Stomach (tissue), 9 donors: ENCODE results near the gene INPP4B. TPM values are rescaled to one million over a fixed set of nuclear protein-coding genes. Genes with fewer than 3 reads are reported as not detected.

Source experiments
- DNase-seq, 2 donors: peaks; one replicate each; pipeline versions ENCODE4 v3.0.0 to v3.0.0-alpha.2; 2013 to 2019
- H3K27ac ChIP-seq, 5 donors: fragments of 200-600 bp in 4 of 5; sonication (generic) in 4 of 5; one replicate each; pipeline ENCODE4 v1.5.1; 2013 to 2019; ENCODE audit warnings: mild to moderate bottlenecking in 1 of 5, moderate library complexity in 1 of 5
- H3K27me3 ChIP-seq, 3 donors: fragments of 200-600 bp; sonication (generic); one replicate each; pipeline ENCODE4 v1.5.1; 2017 to 2019; ENCODE audit warnings: mixed run types in 1 of 3
- H3K36me3 ChIP-seq, 4 donors: fragments of 200-600 bp; sonication (generic); 1 replicate in 3 of 4; 2 replicates in 1 of 4; pipeline ENCODE4 v1.5.1; 2016 to 2019
- H3K4me1 ChIP-seq, 4 donors: fragments of 200-600 bp; sonication (generic); one replicate each; pipeline ENCODE4 v1.5.1; 2016 to 2019
- H3K4me3 ChIP-seq, 4 donors: fragments of 200-600 bp; sonication (generic) in 3 of 4; one replicate each; pipeline ENCODE4 v1.5.1; 2016 to 2019; ENCODE audit warnings: mild to moderate bottlenecking in 1 of 4
- H3K9me3 ChIP-seq, 4 donors: fragments of 200-600 bp; sonication (generic); one replicate each; pipeline ENCODE4 v1.5.1; 2016 to 2019
- EP300 ChIP-seq: sonication (generic); formaldehyde crosslinking; IDR thresholded peaks from one replicate; pipeline ENCODE4 v1.6.1; 2017; ENCODE audit warnings: antibody characterized with exemption
- POLR2A ChIP-seq, 4 donors: fragments of 450-650 bp; IDR thresholded peaks; one replicate each; pipeline ENCODE4 v1.6.1; 2016; ENCODE audit warnings: antibody characterized with exemption in 4 of 4, control low read depth in 2 of 4, mild to moderate bottlenecking in 1 of 4, moderate library complexity in 1 of 4
- POLR2AphosphoS5 ChIP-seq, 3 donors: sonication (generic); formaldehyde crosslinking; IDR thresholded peaks; one replicate each; pipeline ENCODE4 v1.6.1; 2016; ENCODE audit warnings: antibody characterized with exemption in 3 of 3
- whole genome bisulfite sequencing, 5 donors: extraction: QIAGEN DNeasy Blood & Tissue Kit in 3 of 5; methylation state at CpG; one replicate each; pipeline versions ENCODE4 v1.1.5 to v1.1.7; 2013 to 2018; 5-methylcytosine and 5-hydroxymethylcytosine counted together
- intact Hi-C: fragments of 100-400 bp; cut with DNase I; formaldehyde crosslinking; loops from one replicate; pipeline ENCODE4 v1.15.1; 2023; ENCODE audit warnings: low total_unique reads
- polyA plus RNA-seq, 3 donors: library from polyadenylated mRNA; stranded (reverse); fragments of 200-250 nt; gene quantifications; one replicate each; pipeline ENCODE4 v1.2.3, GENCODE V29; 2013
- total RNA-seq, 5 donors: library from RNA; depleted of rRNA; stranded (reverse); fragments of >200 nt; gene quantifications; one replicate each; pipeline versions ENCODE4 v1.1.0 to v1.2.3, GENCODE V29; 2014 to 2016
- TF ChIP-seq, protein P1 (sequence below), 7 experiments: fragments of 450-650 bp in 4 of 7; fragments of 200-600 bp in 3 of 7; sonication (generic) in 3 of 7; IDR thresholded peaks; one replicate each; pipeline ENCODE4 v1.5.1; 2016 to 2019; ENCODE audit warnings: antibody characterized with exemption in 7 of 7, control low read depth in 2 of 7, mild to moderate bottlenecking in 1 of 7
- donor health status: healthy with polysubstance abuse.
- donor health status: Bipolar disorder and iron deficiency.
- donor health status: healthy.

The INPP4B gene
- total and polyA plus RNA-seq, 8 donors = 1.4 to 96.9 (median 11.7) TPM

DNA sequence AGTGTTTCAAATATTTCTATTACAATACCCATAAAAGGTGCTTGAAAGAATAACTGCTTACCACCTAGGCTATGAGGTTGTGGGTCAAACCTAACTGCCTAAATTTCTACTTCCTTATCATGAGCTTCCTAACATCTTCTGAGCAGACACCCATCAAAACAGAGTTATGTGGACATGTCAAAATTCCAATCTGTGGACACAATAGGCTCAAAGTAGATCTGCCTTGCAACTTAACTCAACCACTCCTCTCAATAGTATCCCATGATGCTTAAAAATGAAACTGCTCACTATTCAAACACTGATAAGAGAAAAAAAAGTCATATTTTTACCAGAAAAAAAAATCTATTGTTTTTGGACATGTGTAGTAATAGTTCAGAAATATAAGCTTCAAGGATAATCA is 462.7 kb downstream of the INPP4B start:
- TF ChIP-seq, protein P1, sequence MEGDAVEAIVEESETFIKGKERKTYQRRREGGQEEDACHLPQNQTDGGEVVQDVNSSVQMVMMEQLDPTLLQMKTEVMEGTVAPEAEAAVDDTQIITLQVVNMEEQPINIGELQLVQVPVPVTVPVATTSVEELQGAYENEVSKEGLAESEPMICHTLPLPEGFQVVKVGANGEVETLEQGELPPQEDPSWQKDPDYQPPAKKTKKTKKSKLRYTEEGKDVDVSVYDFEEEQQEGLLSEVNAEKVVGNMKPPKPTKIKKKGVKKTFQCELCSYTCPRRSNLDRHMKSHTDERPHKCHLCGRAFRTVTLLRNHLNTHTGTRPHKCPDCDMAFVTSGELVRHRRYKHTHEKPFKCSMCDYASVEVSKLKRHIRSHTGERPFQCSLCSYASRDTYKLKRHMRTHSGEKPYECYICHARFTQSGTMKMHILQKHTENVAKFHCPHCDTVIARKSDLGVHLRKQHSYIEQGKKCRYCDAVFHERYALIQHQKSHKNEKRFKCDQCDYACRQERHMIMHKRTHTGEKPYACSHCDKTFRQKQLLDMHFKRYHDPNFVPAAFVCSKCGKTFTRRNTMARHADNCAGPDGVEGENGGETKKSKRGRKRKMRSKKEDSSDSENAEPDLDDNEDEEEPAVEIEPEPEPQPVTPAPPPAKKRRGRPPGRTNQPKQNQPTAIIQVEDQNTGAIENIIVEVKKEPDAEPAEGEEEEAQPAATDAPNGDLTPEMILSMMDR (IDR thresholded peaks at IDR 0.05) = no peak
- TF ChIP-seq EP300 (no peak), POLR2AphosphoS5 (IDR thresholded peaks at IDR 0.05) (no peak), POLR2A (IDR thresholded peaks at IDR 0.05) (no peak)
- intact Hi-C loops = no loop called here

DNA sequence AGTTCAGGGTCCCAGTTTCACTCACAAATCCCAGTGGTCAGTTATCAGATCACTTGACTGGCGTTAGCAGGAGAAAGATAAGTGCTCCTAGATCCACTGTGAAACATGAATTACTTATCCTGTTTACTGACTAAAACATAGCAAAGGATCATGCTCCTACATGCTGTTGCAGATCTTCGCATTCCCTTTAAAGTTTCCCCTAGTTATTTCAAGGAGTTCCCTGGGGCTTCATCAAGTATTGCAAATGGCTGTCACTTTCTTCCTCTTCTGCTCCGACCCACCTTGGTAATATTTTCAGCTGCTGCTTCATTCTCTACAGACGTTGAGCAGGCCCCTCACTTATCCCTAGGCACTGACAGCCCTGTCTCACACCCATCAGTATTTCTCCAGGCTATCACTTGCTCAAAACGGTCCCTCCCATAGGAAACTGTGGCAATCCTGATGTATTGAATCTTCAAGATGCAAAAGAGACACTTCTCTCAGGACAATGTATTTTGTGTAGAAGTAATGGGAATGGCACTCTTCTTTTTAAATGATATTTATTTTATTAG is 466.0 kb downstream of the INPP4B start:
- 64 to 80% (median 68%) methylated on average over 5 of the region's 5 CpGs for WGBS, 5 donors
- intact Hi-C loops = no loop called here
- Histone ChIP-seq H3K4me3 (no peak overlapping the region), H3K4me1 (peaks cover 0 to 19% (median 10%) of the 10 kb centered on the region in 4 donors), H3K9me3 (no peaks in the 10 kb centered on the region), H3K27ac (peak overlapping the region in 2 of 5 donors; percentile 8 to 46), H3K27me3 (no peaks in the 10 kb centered on the region), H3K36me3 (no peaks in the 10 kb centered on the region)
- TF ChIP-seq POLR2A (IDR thresholded peaks at IDR 0.05) (no peak), EP300 (no peak), POLR2AphosphoS5 (IDR thresholded peaks at IDR 0.05) (no peak)
- TF ChIP-seq, protein P1 (IDR thresholded peaks at IDR 0.05) = no peak
- DNase-seq = no peak

More for the DNA sequence above, 462.7 kb downstream of the INPP4B start:
- H3K9me3 ChIP-seq = no peaks in the 10 kb centered on the region
- peaks cover 0 to 11% (median 5%) of the 10 kb centered on the region in 4 donors for H3K4me1 ChIP-seq
- H3K4me3 ChIP-seq = no peak overlapping the region
- no peak overlapping the region for H3K27ac ChIP-seq
- H3K27me3 ChIP-seq = no peaks in the 10 kb centered on the region
- no peaks in the 10 kb centered on the region for H3K36me3 ChIP-seq
- DNase-seq = no peak

DNA sequence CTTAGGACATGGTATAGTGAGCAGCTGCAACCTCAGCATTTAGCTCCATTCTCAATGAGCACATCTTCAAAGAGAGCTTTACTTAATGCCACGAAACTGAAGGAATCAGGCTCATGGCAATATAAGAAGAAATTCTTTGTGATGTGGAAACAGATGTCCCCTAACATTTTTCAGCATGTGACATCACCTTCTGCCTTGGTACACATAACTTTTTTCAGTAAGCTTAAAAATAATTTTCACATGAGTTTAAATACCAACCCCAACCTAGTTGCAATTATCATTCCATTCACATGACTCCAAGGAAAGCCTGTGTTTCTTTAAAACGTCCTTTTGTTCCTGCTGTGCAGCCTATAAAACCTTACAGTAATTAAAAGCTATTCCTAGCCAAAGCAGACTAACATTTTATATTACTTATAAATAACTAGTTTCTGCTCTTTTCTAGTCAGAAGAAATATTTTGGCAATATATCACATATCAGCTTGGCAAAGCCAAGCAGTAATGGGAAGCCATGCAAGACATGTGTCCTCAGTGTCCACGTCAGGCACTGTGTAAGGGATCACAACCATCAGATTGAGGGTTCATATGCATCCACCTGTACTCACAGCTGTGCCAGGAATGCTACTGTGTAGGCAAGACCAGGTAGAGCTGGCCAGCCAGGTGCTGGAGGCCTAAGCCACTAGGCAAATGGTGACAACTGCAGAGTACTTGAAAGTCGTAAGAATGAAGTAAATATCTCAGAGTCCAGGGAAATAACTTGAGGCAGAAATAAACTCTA is 466.6 kb downstream of the INPP4B start:
- intact Hi-C loops = no loop called here
- TF ChIP-seq POLR2A (IDR thresholded peaks at IDR 0.05) = no peak
- TF ChIP-seq, protein P1 (IDR thresholded peaks at IDR 0.05) = no peak
- no peak for TF ChIP-seq EP300
- TF ChIP-seq POLR2AphosphoS5 (IDR thresholded peaks at IDR 0.05) = no peak
- Histone ChIP-seq H3K4me3 (no peak overlapping the region), H3K27ac (peak overlapping the region in 2 of 5 donors; percentile 8 to 46), H3K36me3 (no peaks in the 10 kb centered on the region), H3K27me3 (no peaks in the 10 kb centered on the region), H3K9me3 (no peaks in the 10 kb centered on the region), H3K4me1 (peaks cover 0 to 19% (median 10%) of the 10 kb centered on the region in 4 donors)
- WGBS, 5 donors = 56 to 78% (median 68%) methylated on average over 4 of the region's 4 CpGs
- peak in 1 of 2 donors; percentile 13 for DNase-seq

DNA sequence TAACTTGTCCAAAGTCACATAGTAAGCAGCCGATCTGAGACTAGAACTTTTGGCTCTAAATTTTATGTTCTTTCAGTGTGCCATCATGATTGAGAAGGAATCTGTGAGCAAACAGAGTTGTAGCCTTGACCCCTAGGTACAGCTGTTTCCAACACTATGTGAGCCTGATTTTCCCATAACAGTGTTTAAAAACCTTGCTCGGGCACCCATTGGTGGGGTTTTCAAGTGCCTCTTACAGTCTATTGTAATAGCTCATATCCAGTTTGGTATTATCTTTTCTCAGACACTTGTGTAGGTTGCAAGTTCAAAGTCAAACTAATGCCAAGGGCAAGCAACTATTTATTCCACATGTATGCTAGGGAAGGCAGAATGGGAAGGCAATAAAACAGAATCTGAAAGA is 467.9 kb downstream of the INPP4B start:
- 58 to 80% (median 72%) methylated on average over 2 of the region's 2 CpGs for whole genome bisulfite sequencing, 5 donors
- Histone ChIP-seq H3K36me3 (no peaks in the 10 kb centered on the region), H3K27ac (no peak overlapping the region), H3K4me3 (no peak overlapping the region), H3K4me1 (peaks cover 0 to 30% (median 21%) of the 10 kb centered on the region in 4 donors), H3K27me3 (no peaks in the 10 kb centered on the region), H3K9me3 (no peaks in the 10 kb centered on the region)
- intact Hi-C loops = no loop called here
- TF ChIP-seq EP300 (no peak), POLR2AphosphoS5 (IDR thresholded peaks at IDR 0.05) (no peak), POLR2A (IDR thresholded peaks at IDR 0.05) (no peak)
- TF ChIP-seq, protein P1 (IDR thresholded peaks at IDR 0.05) = no peak
- DNase-seq = no peak
